ENCODE measurements around the gene OR2AG1.

OR2AG1 gene

DNA sequence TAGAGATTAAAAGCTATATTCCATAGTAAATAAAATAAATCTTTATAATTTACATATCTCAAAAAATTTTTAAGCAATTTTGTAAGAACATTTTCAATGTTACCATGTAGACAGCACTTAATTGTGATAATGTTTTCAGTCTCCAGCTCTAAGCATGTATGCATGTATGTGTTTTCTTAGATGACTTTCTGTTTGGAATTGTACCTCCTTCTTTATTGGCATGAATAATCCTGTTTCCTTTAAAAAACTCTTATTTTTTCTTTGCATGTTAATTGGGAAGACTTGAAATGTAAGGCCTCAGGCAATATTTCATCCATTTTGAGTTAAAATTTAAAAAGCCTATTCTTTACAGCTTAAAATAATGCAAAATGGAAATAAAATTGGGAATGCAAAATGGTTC, 2.0 kb upstream of the OR2AG1 start:
- TF ChIP-seq EGR1 (IDR thresholded peaks at IDR 0.05) (no peak), TCF12 (IDR thresholded peaks at IDR 0.05; ENCODE audit: low read depth) (no peak), TAF1 (IDR thresholded peaks at IDR 0.05; ENCODE audit: low read depth) (no peak), NFIC (IDR thresholded peaks at IDR 0.05) (no peak), CEBPB (IDR thresholded peaks at IDR 0.05) (no peak), ZBTB7A (IDR thresholded peaks at IDR 0.05; ENCODE audit: low read depth) (no peak), RAD21 (IDR thresholded peaks at IDR 0.05; ENCODE audit: low read depth) (no peak)
- TF ChIP-seq, protein P1, sequence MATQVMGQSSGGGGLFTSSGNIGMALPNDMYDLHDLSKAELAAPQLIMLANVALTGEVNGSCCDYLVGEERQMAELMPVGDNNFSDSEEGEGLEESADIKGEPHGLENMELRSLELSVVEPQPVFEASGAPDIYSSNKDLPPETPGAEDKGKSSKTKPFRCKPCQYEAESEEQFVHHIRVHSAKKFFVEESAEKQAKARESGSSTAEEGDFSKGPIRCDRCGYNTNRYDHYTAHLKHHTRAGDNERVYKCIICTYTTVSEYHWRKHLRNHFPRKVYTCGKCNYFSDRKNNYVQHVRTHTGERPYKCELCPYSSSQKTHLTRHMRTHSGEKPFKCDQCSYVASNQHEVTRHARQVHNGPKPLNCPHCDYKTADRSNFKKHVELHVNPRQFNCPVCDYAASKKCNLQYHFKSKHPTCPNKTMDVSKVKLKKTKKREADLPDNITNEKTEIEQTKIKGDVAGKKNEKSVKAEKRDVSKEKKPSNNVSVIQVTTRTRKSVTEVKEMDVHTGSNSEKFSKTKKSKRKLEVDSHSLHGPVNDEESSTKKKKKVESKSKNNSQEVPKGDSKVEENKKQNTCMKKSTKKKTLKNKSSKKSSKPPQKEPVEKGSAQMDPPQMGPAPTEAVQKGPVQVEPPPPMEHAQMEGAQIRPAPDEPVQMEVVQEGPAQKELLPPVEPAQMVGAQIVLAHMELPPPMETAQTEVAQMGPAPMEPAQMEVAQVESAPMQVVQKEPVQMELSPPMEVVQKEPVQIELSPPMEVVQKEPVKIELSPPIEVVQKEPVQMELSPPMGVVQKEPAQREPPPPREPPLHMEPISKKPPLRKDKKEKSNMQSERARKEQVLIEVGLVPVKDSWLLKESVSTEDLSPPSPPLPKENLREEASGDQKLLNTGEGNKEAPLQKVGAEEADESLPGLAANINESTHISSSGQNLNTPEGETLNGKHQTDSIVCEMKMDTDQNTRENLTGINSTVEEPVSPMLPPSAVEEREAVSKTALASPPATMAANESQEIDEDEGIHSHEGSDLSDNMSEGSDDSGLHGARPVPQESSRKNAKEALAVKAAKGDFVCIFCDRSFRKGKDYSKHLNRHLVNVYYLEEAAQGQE (IDR thresholded peaks at IDR 0.05; ENCODE audit: low read depth), result no peak
- TF ChIP-seq, protein P2, sequence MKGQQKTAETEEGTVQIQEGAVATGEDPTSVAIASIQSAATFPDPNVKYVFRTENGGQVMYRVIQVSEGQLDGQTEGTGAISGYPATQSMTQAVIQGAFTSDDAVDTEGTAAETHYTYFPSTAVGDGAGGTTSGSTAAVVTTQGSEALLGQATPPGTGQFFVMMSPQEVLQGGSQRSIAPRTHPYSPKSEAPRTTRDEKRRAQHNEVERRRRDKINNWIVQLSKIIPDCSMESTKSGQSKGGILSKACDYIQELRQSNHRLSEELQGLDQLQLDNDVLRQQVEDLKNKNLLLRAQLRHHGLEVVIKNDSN (IDR thresholded peaks at IDR 0.05), result no peak

DNA sequence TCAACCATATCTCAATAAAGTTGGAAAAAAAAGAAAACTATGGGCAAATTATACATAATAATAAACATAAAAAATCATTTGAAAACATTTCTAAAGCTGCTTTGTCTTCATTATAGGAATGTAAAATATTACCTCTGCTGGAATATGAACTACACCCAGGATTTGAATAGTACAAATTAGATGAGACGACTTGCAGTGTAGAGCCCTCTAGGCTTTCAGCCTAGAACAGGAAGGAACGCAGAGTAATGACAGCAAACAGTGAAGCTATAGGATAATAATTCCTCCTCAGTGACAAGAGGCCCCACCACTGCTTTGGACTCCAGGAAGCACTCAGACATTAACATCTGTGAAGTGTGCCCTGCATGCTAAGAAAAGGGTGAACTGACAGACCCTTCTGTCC, 7.7 kb downstream of the OR2AG1 start:
- no peak for TF ChIP-seq FOXM1 (IDR thresholded peaks at IDR 0.05; ENCODE audit: borderline replicate concordance, low read depth)

DNA sequence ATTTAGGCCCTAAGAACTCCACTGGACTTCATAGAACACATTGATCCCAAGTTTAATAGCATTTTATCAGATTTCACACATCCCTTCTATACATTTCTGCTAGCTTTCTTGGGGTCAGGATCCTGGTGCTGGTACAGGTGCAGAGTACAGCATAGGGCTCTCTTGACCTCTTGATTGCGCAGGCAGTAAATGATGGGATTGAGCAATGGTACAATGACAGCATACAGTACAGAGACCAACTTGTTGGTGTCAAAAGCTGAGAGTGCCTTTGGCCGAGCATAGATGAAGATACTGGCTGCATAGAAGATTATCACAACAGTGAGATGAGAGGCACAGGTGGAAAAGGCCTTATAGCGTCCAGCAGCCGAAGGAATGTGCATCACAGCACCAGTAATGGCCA, 11.8 kb downstream of the OR2AG1 start:
- TF ChIP-seq CREB1 (IDR thresholded peaks at IDR 0.05; ENCODE audit: low read depth), result no peak
- TF ChIP-seq RAD21 (IDR thresholded peaks at IDR 0.05; ENCODE audit: low read depth), result no peak
- TF ChIP-seq EP300 (IDR thresholded peaks at IDR 0.05; ENCODE audit: borderline replicate concordance), result no peak
- no peak for TF ChIP-seq ZBTB7A (IDR thresholded peaks at IDR 0.05; ENCODE audit: low read depth)
- TF ChIP-seq FOXM1 (IDR thresholded peaks at IDR 0.05; ENCODE audit: borderline replicate concordance, low read depth), result no peak
- TF ChIP-seq, protein P1 (IDR thresholded peaks at IDR 0.05; ENCODE audit: low read depth), result no peak
- no peak for TF ChIP-seq NFIC (IDR thresholded peaks at IDR 0.05)
- no peak for TF ChIP-seq YY1 (IDR thresholded peaks at IDR 0.05; ENCODE audit: low read depth)
- no peak for TF ChIP-seq EGR1 (IDR thresholded peaks at IDR 0.05)
- TF ChIP-seq, protein P3, sequence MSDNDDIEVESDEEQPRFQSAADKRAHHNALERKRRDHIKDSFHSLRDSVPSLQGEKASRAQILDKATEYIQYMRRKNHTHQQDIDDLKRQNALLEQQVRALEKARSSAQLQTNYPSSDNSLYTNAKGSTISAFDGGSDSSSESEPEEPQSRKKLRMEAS (IDR thresholded peaks at IDR 0.05), result no peak
- no peak for TF ChIP-seq TAF1 (IDR thresholded peaks at IDR 0.05; ENCODE audit: low read depth)
- no peak for TF ChIP-seq CEBPB (IDR thresholded peaks at IDR 0.05)
- no peak for TF ChIP-seq TCF12 (IDR thresholded peaks at IDR 0.05; ENCODE audit: low read depth)
- no peak for TF ChIP-seq TEAD4 (IDR thresholded peaks at IDR 0.05)
- TF ChIP-seq, protein P2 (IDR thresholded peaks at IDR 0.05), result no peak

DNA sequence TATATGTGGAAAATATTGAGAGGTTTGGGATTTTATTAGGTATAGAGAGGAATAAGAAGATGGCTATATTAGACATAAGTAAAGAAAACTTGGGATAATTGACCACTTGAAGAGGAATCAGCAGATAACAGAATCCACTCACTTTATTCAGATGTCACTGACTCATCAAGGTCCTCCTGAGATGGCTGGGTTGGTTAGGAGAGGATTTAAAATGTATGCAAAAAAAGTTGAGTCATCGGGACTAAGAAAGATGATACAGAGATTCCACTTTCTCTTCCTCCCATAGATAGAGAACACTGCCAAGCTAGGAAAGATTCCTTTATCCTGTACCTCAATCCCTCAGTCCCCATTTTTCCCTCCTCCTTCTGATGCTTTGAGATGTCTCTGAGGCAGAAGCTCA, 16.6 kb downstream of the OR2AG1 start, which contains the start of gene OR6A2:
OR6A2 (minus strand) TSS at position 288 of the 400 bp plus-strand sequence. CDS start 3,981 bp downstream, outside the sequence.
- TF ChIP-seq, protein P1 (IDR thresholded peaks at IDR 0.05; ENCODE audit: low read depth), result no peak
- TF ChIP-seq FOXM1 (IDR thresholded peaks at IDR 0.05; ENCODE audit: borderline replicate concordance, low read depth) (no peak), EGR1 (IDR thresholded peaks at IDR 0.05) (no peak), EP300 (IDR thresholded peaks at IDR 0.05; ENCODE audit: borderline replicate concordance) (no peak), RAD21 (IDR thresholded peaks at IDR 0.05; ENCODE audit: low read depth) (no peak), TAF1 (IDR thresholded peaks at IDR 0.05; ENCODE audit: low read depth) (no peak), NFIC (IDR thresholded peaks at IDR 0.05) (no peak), TEAD4 (IDR thresholded peaks at IDR 0.05) (no peak), TCF12 (IDR thresholded peaks at IDR 0.05; ENCODE audit: low read depth) (no peak), YY1 (IDR thresholded peaks at IDR 0.05; ENCODE audit: low read depth) (no peak), ZBTB7A (IDR thresholded peaks at IDR 0.05; ENCODE audit: low read depth) (no peak), CREB1 (IDR thresholded peaks at IDR 0.05; ENCODE audit: low read depth) (no peak), CEBPB (IDR thresholded peaks at IDR 0.05) (no peak)
- TF ChIP-seq, protein P3 (IDR thresholded peaks at IDR 0.05), result no peak
- TF ChIP-seq, protein P2 (IDR thresholded peaks at IDR 0.05), result no peak
